Measurements from ENCODE around the gene CNTN2.

Gene CNTN2

GRCh38 chr1:205057808-205058575, 15.0 kb downstream of the CNTN2 start:
- FAIRE-seq, result no peak
- TF ChIP-seq POLR2A (IDR thresholded peaks at IDR 0.05; ENCODE audit: low read depth, low read length) (no peak), TAF1 (IDR thresholded peaks at IDR 0.05; ENCODE audit: borderline replicate concordance, low read depth, low read length) (no peak), POLR2AphosphoS5 (IDR thresholded peaks at IDR 0.05; ENCODE audit: low read depth, low read length) (no peak)
- DNase-seq (ENCODE audit: insufficient read length), result no peak

GRCh38 chr1:205058853-205059252, 15.8 kb downstream of the CNTN2 start:
- TF ChIP-seq POLR2A (IDR thresholded peaks at IDR 0.05; ENCODE audit: low read depth, low read length), result no peak
- no peak for TF ChIP-seq POLR2AphosphoS5 (IDR thresholded peaks at IDR 0.05; ENCODE audit: low read depth, low read length)
- TF ChIP-seq TAF1 (IDR thresholded peaks at IDR 0.05; ENCODE audit: borderline replicate concordance, low read depth, low read length), result no peak
- no peak for DNase-seq (ENCODE audit: insufficient read length)
- FAIRE-seq, result no peak

- FAIRE-seq, result no peak
- TF ChIP-seq TAF1 (IDR thresholded peaks at IDR 0.05; ENCODE audit: borderline replicate concordance, low read depth, low read length) (no peak), POLR2A (IDR thresholded peaks at IDR 0.05; ENCODE audit: low read depth, low read length) (no peak), POLR2AphosphoS5 (IDR thresholded peaks at IDR 0.05; ENCODE audit: low read depth, low read length) (no peak)
- no peak for DNase-seq (ENCODE audit: insufficient read length)
These were observed 16.6 kb downstream of the CNTN2 start for GRCh38 chr1:205059660-205060059.

GRCh38 chr1:205060746-205061145, 17.7 kb downstream of the CNTN2 start:
- TF ChIP-seq POLR2A (IDR thresholded peaks at IDR 0.05; ENCODE audit: low read depth, low read length) (no peak), TAF1 (IDR thresholded peaks at IDR 0.05; ENCODE audit: borderline replicate concordance, low read depth, low read length) (no peak), POLR2AphosphoS5 (IDR thresholded peaks at IDR 0.05; ENCODE audit: low read depth, low read length) (no peak)
- FAIRE-seq (no peak), DNase-seq (ENCODE audit: insufficient read length) (no peak)

- no peak for TF ChIP-seq POLR2AphosphoS5 (IDR thresholded peaks at IDR 0.05; ENCODE audit: low read depth, low read length)
- TF ChIP-seq TAF1 (IDR thresholded peaks at IDR 0.05; ENCODE audit: borderline replicate concordance, low read depth, low read length), result no peak
- no peak for TF ChIP-seq POLR2A (IDR thresholded peaks at IDR 0.05; ENCODE audit: low read depth, low read length)
- DNase-seq (ENCODE audit: insufficient read length) (no peak), FAIRE-seq (no peak)
These were observed 18.2 kb downstream of the CNTN2 start for GRCh38 chr1:205061227-205061626.

GRCh38 chr1:205061665-205062069, 18.7 kb downstream of the CNTN2 start:
- TF ChIP-seq POLR2A (IDR thresholded peaks at IDR 0.05; ENCODE audit: low read depth, low read length) (no peak), TAF1 (IDR thresholded peaks at IDR 0.05; ENCODE audit: borderline replicate concordance, low read depth, low read length) (no peak), POLR2AphosphoS5 (IDR thresholded peaks at IDR 0.05; ENCODE audit: low read depth, low read length) (no peak)
- peak; percentile 71 for DNase-seq (ENCODE audit: insufficient read length)
- FAIRE-seq, result peak; percentile 85

GRCh38 chr1:205062319-205062718, 19.3 kb downstream of the CNTN2 start:
- TF ChIP-seq TAF1 (IDR thresholded peaks at IDR 0.05; ENCODE audit: borderline replicate concordance, low read depth, low read length) (no peak), POLR2AphosphoS5 (IDR thresholded peaks at IDR 0.05; ENCODE audit: low read depth, low read length) (no peak), POLR2A (IDR thresholded peaks at IDR 0.05; ENCODE audit: low read depth, low read length) (no peak)
- FAIRE-seq (no peak), DNase-seq (ENCODE audit: insufficient read length) (no peak)

- FAIRE-seq, result no peak
- no peak for DNase-seq (ENCODE audit: insufficient read length)
- no peak for TF ChIP-seq POLR2AphosphoS5 (IDR thresholded peaks at IDR 0.05; ENCODE audit: low read depth, low read length)
- no peak for TF ChIP-seq TAF1 (IDR thresholded peaks at IDR 0.05; ENCODE audit: borderline replicate concordance, low read depth, low read length)
These were observed 19.9 kb downstream of the CNTN2 start for GRCh38 chr1:205062895-205063294.

- TF ChIP-seq POLR2AphosphoS5 (IDR thresholded peaks at IDR 0.05; ENCODE audit: low read depth, low read length), result no peak
- TF ChIP-seq TAF1 (IDR thresholded peaks at IDR 0.05; ENCODE audit: borderline replicate concordance, low read depth, low read length), result no peak
- TF ChIP-seq POLR2A (IDR thresholded peaks at IDR 0.05; ENCODE audit: low read depth, low read length), result no peak
- FAIRE-seq (no peak), DNase-seq (ENCODE audit: insufficient read length) (no peak)
These were observed 21.3 kb downstream of the CNTN2 start for GRCh38 chr1:205064301-205064700.

GRCh38 chr1:205064741-205065316, 21.8 kb downstream of the CNTN2 start:
- TF ChIP-seq POLR2AphosphoS5 (IDR thresholded peaks at IDR 0.05; ENCODE audit: low read depth, low read length) (no peak), POLR2A (IDR thresholded peaks at IDR 0.05; ENCODE audit: low read depth, low read length) (no peak), TAF1 (IDR thresholded peaks at IDR 0.05; ENCODE audit: borderline replicate concordance, low read depth, low read length) (no peak)
- DNase-seq (ENCODE audit: insufficient read length) (no peak), FAIRE-seq (no peak)

- FAIRE-seq (no peak), DNase-seq (ENCODE audit: insufficient read length) (no peak)
- no peak for TF ChIP-seq POLR2AphosphoS5 (IDR thresholded peaks at IDR 0.05; ENCODE audit: low read depth, low read length)
- TF ChIP-seq TAF1 (IDR thresholded peaks at IDR 0.05; ENCODE audit: borderline replicate concordance, low read depth, low read length), result no peak
- TF ChIP-seq POLR2A (IDR thresholded peaks at IDR 0.05; ENCODE audit: low read depth, low read length), result no peak
These were observed 22.7 kb downstream of the CNTN2 start for GRCh38 chr1:205065666-205066065.

Data from GM12892 (cell line).